Thyroid gland (tissue), 4 donors: ENCODE results near the gene C21orf58. TPM values are rescaled to one million over a fixed set of nuclear protein-coding genes. Genes with fewer than 3 reads are reported as not detected.
A peak's percentile ranks its signal among the peaks of the same experiment; 100 is the strongest.
"Not testable (repeated sequence)": the region's sequence is repeated elsewhere in the genome, so short reads cannot be mapped to it uniquely, and the experiment has no call there.

ENCODE experiments used
- DNase-seq, 2 donors: peaks; one replicate each; pipeline ENCODE4 v3.0.0-alpha.2; 2019
- H3K27ac ChIP-seq, 3 donors: fragments of 200-600 bp; sonication (generic); 1 replicate in 2 of 3; 2 replicates in 1 of 3; pipeline ENCODE4 v1.5.1; 2016 to 2019; ENCODE audit warnings: mild to moderate bottlenecking in 1 of 3, moderate library complexity in 1 of 3
- H3K27me3 ChIP-seq: fragments of 200-600 bp; sonication (generic); one replicate; pipeline ENCODE4 v1.5.1; 2019
- H3K36me3 ChIP-seq, 2 donors: fragments of 200-600 bp; sonication (generic); one replicate each; pipeline ENCODE4 v1.5.1; 2016 to 2019
- H3K4me1 ChIP-seq, 2 donors: fragments of 200-600 bp; sonication (generic); one replicate each; pipeline ENCODE4 v1.5.1; 2017 to 2019
- H3K4me3 ChIP-seq, 3 donors: fragments of 200-600 bp; sonication (generic); replicated peaks in 1 of 3; 1 replicate in 2 of 3; 2 replicates in 1 of 3; pipeline ENCODE4 v1.5.1; 2016; ENCODE audit warnings: mild to moderate bottlenecking in 1 of 3
- H3K9me3 ChIP-seq: fragments of 200-600 bp; sonication (generic); one replicate; pipeline ENCODE4 v1.5.1; 2017
- CTCF ChIP-seq, 6 experiments: fragments of 200-600 bp in 3 of 6; fragments of 450-650 bp in 3 of 6; sonication (generic) in 3 of 6; IDR thresholded peaks; one replicate each; pipeline ENCODE4 v1.5.1; 2016 to 2019; ENCODE audit warnings: antibody characterized with exemption in 6 of 6, mild to moderate bottlenecking in 2 of 6, inconsistent platforms in 1 of 6, moderate library complexity in 1 of 6
- POLR2A ChIP-seq, 2 donors: fragments of 450-650 bp; IDR thresholded peaks; one replicate each; pipeline ENCODE4 v1.6.1; 2017; ENCODE audit warnings: antibody characterized with exemption in 2 of 2, mild to moderate bottlenecking in 2 of 2, moderate library complexity in 1 of 2
- WGBS, 2 donors: methylation state at CpG; one replicate each; pipeline ENCODE4 v1.1.5; 2017; 5-methylcytosine and 5-hydroxymethylcytosine counted together
- intact Hi-C: fragments of 100-400 bp; cut with DNase I; formaldehyde crosslinking; loops from one replicate; pipeline ENCODE4 v1.15.1; 2023
- total RNA-seq, 4 donors: library from RNA; depleted of rRNA; stranded (reverse); fragments of >200 nt; gene quantifications; one replicate each; pipeline ENCODE4 v1.2.3, GENCODE V29; 2016

The C21orf58 gene
- 1 to 10 TPM in 3 of 4 donors, under 1 TPM in 1; 0.89 to 2.2 (median 1.7) TPM for total RNA-seq

GRCh38 chr21:46323710-46324389 lies at the start of gene C21orf58, which contains the start of gene PCNT:
TSS of gene C21orf58 (minus strand) at chr21:46323870. CDS start at chr21:46322738, 1,132 bp downstream.
TSS of gene PCNT (plus strand) at chr21:46324156. CDS start at chr21:46324229, 73 bp downstream.
- H3K9me3 ChIP-seq = no peaks in the 10 kb centered on the region
- WGBS, 2 donors = 0% methylated on average over 8 of the region's 76 CpGs; no CpG with 5 or more reads in 1 of the 2 donors
- intact Hi-C loops = loop anchor here (5.0 kb wide), 1 partner anchor 37 kb away; the partner anchor contains the start of genes MCM3AP and YBEY
- peaks cover 9 to 23% of the 10 kb centered on the region in 2 donors for H3K4me1 ChIP-seq
- peak within 1 kb of the TSS; percentile 69 to 98 (median 70) for H3K4me3 ChIP-seq
- no peaks in the 10 kb centered on the region for H3K27me3 ChIP-seq
- peak within 1 kb of the TSS; percentile 68 to 97 (median 72) for H3K27ac ChIP-seq
- H3K36me3 ChIP-seq = no peaks in the 10 kb centered on the region
- peak in 1 of 2 donors; percentile 5 for TF ChIP-seq POLR2A (IDR thresholded peaks at IDR 0.05)
- no peak for TF ChIP-seq CTCF (IDR thresholded peaks at IDR 0.05)
- DNase-seq = peak; percentile 97 to 98

- H3K36me3 ChIP-seq, H3K9me3 ChIP-seq, H3K4me1 ChIP-seq, intact Hi-C loops, H3K27ac ChIP-seq, DNase-seq, H3K4me3 ChIP-seq, H3K27me3 ChIP-seq: not testable (repeated sequence)
- 95 to 97% methylated on average over 9 to 10 of the region's 10 CpGs for WGBS, 2 donors
Observed at GRCh38 chr21:46372947-46373346, 49.3 kb upstream of the C21orf58 start.

GRCh38 chr21:46372014-46372485 lies 48.4 kb upstream of the C21orf58 start:
- Histone ChIP-seq H3K36me3 (peaks cover 2 to 8% of the 10 kb centered on the region in 2 donors), H3K9me3 (no peaks in the 10 kb centered on the region), H3K4me3 (no peak overlapping the region), H3K4me1 (no peaks in the 10 kb centered on the region), H3K27me3 (no peaks in the 10 kb centered on the region), H3K27ac (no peak overlapping the region)
- intact Hi-C loops = no loop called here
- TF ChIP-seq CTCF (IDR thresholded peaks at IDR 0.05) (no peak), POLR2A (IDR thresholded peaks at IDR 0.05) (no peak)
- DNase-seq = no peak
- 98 to 100% methylated on average over 5 to 7 of the region's 7 CpGs for WGBS, 2 donors

- H3K9me3 ChIP-seq = no peaks in the 10 kb centered on the region
- no peaks in the 10 kb centered on the region for H3K27me3 ChIP-seq
- H3K4me1 ChIP-seq = no peaks in the 10 kb centered on the region
- WGBS, 2 donors = 94 to 95% methylated on average over 11 to 14 of the region's 16 CpGs
- H3K27ac ChIP-seq = no peak overlapping the region
- H3K4me3 ChIP-seq = no peak overlapping the region
- DNase-seq = no peak
- intact Hi-C loops = no loop called here
- H3K36me3 ChIP-seq = peaks cover 8 to 14% of the 10 kb centered on the region in 2 donors
- TF ChIP-seq CTCF (IDR thresholded peaks at IDR 0.05) = no peak
- TF ChIP-seq POLR2A (IDR thresholded peaks at IDR 0.05) = no peak
Observed at GRCh38 chr21:46371204-46372013, 47.7 kb upstream of the C21orf58 start.

- Histone ChIP-seq H3K27ac (no peak overlapping the region), H3K4me3 (no peak overlapping the region), H3K27me3 (no peaks in the 10 kb centered on the region), H3K9me3 (no peaks in the 10 kb centered on the region), H3K36me3 (peaks cover 12 to 20% of the 10 kb centered on the region in 2 donors), H3K4me1 (no peaks in the 10 kb centered on the region)
- TF ChIP-seq POLR2A (IDR thresholded peaks at IDR 0.05) = no peak
- TF ChIP-seq CTCF (IDR thresholded peaks at IDR 0.05) = no peak
- DNase-seq = no peak
- intact Hi-C loops = no loop called here
- WGBS, 2 donors = 90 to 92% methylated on average over 19 to 20 of the region's 20 CpGs
Observed at GRCh38 chr21:46369520-46370235, 46.0 kb upstream of the C21orf58 start.
